HG03575 (cell line): ENCODE measurements around the gene CCDC63.

Experiments
- ATAC-seq: cut with Tn5 transposase; IDR thresholded peaks from one replicate; pipeline ENCODE4 v1.9.1; 2021; ENCODE audit not compliant: unreplicated experiment, insufficient number of reproducible peaks, low FRiP score; ENCODE audit errors: extremely low read depth

The CCDC63 gene

DNA sequence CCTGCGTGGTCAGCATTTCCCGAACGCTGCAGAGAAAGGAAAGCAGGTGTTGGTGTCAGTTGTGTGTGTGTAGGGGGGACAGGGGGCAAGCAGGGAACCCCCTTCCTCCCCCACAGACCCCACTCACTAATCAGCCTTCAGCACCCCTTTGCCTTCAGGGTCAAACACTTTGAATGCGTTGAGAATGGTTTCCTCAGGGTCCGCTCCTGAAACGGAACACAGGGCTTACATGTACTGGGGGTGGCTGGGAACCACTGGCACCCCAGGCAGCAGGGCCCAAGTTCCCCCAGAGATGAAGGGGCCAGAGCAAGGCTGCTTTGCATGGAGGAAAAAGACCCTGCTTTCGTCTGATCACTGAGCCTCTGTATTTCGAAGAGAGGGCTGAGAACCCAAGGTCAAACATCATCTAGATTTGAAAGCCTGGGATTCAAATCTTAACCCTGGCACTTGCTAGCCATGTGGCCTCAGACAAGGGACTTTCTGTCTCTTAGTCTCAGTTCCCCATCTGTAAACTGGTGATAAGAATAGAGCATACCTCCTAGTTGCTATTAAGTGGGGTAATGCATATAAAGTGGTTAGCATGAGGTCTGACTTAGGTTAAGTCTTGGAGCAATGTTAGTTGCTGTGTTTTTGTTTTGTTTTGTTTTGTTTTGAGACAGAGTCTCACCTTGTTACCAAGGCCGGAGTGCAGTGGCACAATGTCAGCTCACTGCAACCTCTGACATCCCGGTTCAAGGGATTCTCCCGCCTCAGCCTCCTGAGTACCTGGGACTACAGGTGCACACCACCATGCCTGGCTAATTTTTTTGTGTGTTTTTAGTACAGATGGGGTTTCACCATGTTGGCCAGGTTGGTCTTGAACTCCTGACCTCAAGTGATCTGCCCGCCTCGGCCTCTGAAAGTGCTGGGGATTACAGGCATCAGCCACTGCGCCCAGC lies 66.6 kb downstream of the CCDC63 start:
- peak; percentile 92 for ATAC-seq

DNA sequence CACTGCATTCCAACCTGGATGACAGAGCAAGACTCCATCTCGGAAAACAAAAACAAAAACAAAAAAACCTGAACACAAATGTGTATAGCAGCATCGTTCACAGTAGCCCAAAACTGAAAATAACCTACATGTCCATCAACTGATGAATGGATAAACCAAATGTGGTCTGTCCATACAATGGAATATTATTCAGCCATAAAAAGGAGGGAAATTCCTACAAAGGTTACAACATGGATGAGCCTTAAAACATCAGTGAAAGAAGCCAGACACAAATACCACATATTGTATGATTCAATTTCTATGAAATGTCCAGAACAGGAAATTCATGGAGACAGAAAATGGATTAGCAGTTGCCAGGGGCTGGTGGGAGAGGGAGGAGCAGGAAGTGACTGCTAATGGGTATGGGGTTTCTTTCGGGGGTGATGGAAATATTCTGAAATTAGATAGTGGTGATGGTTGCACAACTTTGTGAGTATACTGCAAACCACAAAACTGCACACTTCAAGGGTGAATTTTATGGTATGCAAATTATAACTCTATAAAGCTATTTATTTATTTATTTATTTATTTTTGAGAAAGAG lies 69.6 kb downstream of the CCDC63 start:
- ATAC-seq: no peak

DNA sequence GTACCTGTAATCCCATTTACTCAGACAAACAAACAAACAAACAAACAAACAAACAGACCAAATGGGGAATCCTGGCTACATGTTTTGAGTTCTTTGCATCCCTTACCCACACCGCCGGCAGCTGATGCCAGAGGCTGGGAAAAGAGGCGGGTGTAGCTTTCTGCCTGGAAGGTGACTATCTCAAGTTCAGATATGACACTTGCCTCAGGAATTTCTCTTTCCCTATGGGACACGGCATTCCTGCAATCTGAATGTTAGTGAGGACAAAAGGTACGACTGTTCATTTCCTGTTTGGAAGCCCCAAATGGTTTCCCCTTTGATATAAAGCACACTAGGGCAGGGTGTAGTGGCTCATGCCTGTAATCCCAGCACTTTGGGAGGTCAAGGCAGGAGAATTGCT lies 70.7 kb downstream of the CCDC63 start:
- ATAC-seq: no peak

DNA sequence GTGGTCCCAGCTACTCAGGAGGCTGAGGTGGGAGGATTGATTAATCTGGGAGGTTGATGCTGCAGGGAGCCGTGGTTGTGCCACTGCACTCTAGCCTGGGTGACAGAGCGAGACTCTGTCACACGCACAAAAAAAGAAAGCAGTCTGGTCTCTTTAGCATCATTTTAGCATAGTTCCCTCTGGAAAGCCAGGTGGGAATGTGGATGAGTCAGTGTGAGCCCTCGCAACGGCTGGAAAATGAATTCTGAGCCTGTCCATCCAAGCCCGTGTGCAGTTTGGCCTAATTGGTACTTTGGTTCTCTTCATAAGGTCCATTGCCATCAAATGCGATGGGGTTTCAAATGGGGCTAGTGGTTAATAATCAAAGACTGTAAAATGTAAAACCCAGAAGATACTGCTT lies 71.2 kb downstream of the CCDC63 start:
- no peak for ATAC-seq

DNA sequence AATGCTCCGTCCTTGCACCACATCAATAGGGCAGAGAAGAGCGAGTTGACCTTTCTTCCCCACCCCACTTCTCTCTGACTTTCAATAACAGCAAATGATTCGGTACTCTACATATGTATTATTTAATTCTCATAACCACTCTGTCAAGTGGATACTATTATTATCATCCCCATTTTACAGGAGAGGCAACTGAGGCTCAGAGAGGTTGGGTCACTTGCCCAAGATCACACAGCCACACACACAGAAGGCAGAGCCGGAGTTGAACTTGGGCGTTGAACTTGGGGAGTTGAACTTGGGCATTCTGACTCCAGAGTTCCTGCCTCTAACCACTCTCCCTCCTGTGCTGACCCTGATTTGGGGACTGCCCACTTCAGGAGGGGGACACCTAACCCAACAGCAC lies 72.9 kb downstream of the CCDC63 start:
- no peak for ATAC-seq

DNA sequence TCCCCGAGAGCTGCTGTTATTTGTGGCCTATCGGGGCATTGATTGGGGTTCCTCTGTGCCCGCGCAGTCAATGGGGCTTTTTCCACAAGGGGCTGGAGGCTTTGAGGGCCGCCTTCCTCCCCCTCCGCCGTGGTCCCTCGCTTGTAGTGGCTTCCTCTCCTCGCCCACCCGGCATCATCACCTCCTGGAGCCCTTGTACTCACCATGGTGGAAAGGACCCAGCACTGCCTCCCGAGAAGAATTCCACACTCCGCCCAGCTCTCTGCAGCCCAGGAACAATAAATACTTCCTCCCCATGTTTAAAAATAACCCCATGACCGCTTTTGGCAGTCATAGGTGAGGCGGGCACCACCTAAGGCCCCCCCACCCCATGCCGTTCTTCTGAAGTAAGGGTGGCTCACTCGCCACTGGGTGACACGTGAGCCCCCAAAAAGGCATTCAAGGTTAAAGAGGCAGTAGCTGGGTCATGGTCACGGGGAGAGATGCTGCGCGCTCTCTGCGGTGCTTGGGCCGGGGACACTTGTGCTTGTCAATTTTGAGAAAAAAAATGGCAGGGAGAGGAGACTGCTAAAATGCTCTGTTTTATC lies 73.6 kb downstream of the CCDC63 start, which contains the start of gene MYL2:
Gene MYL2, minus strand, starts transcription at position 256 of the 587 bp plus-strand sequence. Its CDS starts 50 bp downstream, at position 206.
- ATAC-seq: no peak

DNA sequence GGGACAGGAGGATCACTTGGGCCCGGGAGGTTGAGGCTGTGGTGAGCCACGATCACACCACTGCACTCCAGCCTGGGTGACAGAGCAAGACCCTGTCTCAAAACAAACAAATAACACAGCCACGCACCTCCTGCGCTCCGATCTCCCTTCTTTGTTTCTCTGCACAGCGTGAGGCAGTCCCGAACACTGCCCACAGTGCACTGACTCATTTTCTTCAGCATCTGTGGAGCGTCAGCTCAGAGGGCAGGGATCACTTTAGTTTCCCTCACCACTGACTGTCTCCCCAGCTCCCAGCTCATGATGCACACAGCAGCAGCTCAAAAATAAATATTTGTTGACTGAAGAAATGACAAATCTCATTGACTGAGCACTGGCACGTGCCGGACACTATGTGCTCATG lies 74.5 kb downstream of the CCDC63 start:
- ATAC-seq: no peak

DNA sequence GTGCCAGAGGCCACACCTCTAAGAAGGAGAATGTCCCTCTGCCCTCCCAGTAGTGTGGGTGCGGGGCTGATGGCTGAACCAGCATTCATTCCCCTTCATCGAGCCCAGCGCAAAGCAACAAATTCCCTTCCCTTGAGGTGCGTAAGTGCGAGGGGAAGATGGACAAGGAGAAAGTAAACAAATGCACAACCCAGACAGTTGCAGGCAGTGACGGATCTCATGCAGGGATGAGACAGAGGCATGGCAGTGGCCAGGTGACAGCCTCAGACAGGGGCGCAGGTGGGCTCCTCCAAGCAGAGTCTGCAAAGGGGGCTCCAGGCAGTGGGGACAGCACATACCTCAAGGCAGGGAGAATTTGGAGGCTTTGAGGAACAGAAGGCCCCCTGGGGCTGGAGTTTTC lies 75.9 kb downstream of the CCDC63 start:
- no peak for ATAC-seq

DNA sequence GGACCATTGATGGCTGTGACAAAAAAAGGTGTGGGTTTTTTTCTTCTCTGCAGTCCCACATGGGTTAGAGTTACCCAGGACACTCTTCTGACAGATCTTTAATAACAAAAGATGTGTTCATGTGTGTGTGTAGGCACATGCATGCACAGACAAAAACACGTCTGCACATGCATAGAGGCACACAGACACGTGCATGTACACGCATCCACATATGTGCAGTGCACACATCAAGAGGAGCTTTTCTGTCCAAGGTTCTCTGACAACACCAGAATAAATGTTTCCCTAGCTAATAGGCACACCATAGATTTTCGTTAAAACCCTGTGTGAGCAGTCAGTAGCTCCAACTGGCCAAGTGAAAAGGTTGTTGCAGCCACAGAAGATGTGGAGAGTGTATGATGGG lies 76.4 kb downstream of the CCDC63 start:
- ATAC-seq: no peak

DNA sequence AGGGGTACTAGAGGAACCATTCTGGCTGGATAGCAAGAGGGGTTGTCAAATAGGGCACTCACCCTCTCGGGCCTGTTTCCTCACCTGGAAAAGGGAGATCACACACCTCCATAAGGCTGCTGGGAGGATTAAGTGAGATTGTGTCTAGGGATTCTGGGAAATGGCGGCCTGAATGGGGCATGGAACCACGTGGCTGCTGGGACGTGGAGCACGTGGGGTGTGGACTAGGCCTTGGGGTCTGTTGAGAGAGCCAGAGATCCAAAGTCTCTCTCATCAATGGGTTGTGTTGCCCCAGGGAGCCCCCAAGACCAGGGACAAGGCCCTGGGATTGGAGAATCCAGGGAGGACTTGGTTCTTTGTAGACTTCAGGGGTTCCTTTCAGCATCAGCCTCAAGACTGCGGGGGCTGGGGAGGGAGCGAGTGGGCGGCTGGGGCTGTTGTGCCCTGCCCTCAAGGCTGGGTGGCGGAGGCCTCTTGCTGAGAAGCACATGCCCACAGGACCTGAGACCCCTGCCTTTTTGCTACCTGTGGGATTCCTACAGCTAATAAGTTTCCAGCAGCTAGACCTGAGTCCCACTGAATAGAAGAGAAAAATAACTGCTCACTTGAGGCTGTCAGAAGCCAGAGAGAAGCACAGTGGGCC lies 77.0 kb downstream of the CCDC63 start:
- no peak for ATAC-seq

DNA sequence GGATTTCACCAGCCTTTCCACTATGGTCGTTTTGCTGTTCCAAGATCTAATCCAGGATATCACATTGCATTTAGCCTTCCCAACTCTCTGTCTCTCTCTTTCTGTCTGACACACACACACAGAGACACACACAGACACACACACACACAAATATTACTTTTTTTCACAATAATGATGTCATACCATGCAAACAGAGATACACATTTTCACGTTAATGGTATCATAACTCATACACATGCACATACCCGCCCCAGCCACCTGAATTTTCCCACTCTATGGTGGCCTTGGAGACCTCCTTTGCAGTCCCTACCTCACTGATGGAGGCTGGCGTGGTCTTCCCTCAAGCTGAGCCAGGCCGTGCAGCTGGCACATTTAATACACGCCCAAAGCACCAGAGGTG lies 80.8 kb downstream of the CCDC63 start:
- ATAC-seq: no peak

DNA sequence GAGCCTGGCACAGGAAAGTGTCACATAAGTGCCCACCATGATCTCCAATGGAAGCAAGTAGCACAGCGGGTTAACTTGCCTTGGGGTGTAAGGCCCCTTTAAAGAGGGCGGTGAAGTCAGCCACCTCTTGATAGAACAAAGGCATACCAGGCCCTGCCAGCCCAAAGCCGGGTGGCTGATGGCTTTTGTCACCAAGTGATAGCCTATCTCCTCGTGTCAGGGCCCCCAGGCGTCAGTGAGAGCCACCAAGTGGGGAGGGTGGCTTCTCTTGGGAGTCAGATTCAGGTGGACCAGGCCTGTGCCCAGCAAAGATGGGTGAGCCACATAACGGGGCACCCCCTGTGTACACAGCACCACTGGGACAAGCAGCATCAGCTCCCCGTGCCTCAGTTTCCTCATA lies 81.9 kb downstream of the CCDC63 start:
- no peak for ATAC-seq

DNA sequence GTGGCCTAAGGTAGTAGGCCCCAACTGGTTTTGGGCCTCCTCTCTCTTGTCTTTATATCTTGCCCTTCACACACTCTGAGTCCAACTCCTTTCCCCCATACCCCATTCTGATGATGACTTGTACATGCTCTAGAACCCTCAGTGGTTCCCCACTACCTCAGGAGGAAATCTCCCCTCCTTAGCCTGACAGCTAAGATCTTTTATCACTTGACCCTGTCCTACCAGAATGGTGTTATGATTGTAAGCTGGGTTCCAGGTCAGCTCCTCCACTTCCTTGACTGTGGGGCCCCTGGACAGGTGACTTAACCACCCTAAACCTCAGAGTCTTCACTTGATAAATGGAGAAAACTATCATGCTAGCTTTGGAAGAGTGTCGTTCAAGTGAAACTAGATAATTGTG lies 83.0 kb downstream of the CCDC63 start:
- no peak for ATAC-seq

DNA sequence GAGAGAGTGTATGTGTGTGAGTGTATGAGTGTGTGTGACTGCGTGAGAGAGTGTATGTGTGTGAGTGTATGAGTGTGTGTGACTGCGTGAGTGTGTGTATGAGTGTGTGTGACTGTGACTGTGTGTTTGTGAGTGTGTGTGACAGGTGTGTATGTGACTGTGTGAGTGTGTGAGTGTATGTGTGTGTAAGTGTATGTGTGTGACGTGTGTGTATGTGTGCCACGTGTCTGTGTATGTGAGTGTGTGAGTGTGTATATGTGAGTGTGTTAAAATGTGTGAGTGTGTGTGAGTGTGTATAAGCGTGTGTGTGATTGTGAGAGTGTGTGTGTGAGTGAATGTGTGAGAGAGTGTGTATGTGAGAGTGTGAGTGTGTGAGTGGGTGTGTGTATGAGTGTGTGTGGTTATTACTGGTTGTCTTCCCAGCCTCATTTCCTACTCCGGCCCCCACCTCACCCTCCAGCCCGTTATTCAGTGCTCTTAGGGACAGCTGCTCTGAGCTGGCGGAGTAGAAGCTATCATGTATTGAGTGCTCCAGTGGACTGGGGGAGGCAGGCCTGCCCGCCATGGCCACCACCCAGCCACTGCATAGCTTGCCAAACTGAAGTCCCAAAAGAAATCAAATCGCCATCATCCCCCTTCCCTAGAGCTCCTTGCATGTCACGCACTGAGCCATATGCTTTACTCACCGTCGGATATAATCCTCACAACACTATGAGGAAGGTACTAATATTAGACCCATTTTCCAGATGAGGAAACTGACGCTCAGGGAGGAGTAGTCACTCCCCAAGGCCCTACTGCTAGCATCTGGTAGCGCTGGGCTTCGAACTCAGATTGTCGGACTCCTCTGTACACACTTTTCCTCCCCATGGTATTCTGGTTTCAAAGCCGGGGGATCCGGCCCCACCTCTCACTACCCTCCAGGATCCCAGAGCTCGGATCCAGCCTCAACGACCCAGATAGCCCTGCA lies 83.8 kb downstream of the CCDC63 start:
- ATAC-seq: no peak

DNA sequence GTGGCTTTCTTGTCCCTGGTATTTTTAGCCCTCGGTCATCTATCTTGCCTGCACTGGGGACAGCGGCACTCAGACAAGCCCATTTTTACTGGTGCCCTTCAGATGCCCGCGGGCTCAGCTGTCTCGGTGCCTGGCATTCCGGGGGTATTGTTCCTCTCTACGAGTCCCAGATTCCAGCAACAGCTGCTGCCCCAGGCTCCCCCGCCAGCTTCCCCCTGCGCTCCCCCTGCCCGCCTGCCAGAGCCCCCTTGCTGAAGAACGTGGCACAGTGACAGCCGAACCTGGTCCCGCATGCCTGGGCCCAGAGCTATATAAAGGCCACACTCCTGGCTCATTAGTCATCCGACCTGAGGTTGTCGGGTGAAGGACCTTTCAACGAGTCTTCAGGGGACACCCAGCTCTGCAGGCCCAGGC lies 84.5 kb downstream of the CCDC63 start:
- no peak for ATAC-seq

DNA sequence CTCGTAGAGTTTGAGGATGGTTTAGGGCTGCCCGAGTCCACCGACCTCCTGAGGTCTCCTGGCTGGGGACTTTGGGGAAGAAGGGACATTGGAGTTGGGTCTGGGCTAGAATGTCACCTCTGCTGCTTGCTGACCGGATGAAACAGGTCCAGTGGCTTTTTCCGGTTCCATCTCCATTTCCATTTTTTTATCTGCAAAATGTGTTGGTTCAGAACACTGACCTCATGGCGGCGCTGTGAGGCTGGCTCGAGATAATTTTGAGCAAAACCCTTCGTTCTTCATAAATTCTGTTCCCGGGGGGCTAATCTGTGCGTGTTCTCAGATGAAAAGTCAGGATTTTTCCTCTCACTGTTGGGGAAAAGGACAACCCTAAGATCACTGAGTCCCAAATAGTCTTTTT lies 85.3 kb downstream of the CCDC63 start:
- ATAC-seq: no peak

DNA sequence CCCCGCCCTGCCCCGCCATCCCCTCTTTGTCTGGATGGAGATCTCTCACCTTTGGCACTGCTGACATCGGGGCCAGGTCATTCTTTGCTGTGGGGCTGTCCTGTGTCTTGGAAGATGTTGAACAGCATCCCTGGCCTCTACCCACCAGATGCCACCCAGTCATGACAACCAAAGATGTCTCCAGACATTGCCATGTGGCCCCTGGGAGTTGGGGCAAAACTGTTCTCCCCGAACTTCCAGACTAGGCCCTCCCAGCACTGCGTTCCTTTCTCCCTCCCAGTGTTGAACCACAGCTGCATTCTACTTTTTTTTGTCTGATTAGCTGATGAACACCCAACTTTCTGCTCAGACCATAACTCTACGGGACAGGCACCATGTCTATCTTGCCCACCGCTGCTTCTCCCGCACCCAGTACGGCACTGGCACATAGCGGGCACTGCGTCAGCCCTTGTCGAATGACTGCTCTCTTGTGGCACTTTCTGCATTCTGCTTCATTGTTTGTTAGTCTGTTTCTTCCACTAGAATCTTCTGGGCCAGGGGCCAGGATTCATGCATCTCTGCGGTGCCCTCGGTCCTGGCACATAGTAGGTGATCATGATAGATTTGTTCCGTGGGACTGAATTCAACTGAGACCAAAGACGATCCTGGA lies 86.7 kb downstream of the CCDC63 start:
- no peak for ATAC-seq
